A549 (cell line): Measurements from ENCODE around the gene CHIT1. TPM values are rescaled to one million over a fixed set of nuclear protein-coding genes. Genes with fewer than 3 reads are reported as not detected.

Experiments
- ATAC-seq, 2 experiments: fragments of 200-7000 bp in 1 of 2; fragments of >200 bp in 1 of 2; cut with Nextera tagmentation in 1 of 2; cut with Tn5 transposase in 1 of 2; 3 replicates each; pipeline versions ENCODE4 v1.8.0 to v1.9.1; 2018 to 2020; ENCODE audit warnings: mild to moderate bottlenecking in 1 of 2, moderate library complexity in 1 of 2
- CTCF ChIA-PET: fragments of 300-600 bp; sonication (Branson Sonifier 250); formaldehyde crosslinking; extraction: SDS; loops from one replicate; lab custom pipeline; 2021; ENCODE audit warnings: antibody characterized with exemption, inconsistent platforms; lab: Yijun Ruan, JAX
- POLR2A ChIA-PET: fragments of 350-600 bp; formaldehyde crosslinking; extraction: SDS; loops from one replicate; lab custom pipeline; 2021; ENCODE audit warnings: antibody characterized with exemption, inconsistent platforms; lab: Yijun Ruan, JAX
- DNase-seq, 2 experiments: peaks; one replicate each; pipeline versions ENCODE4 v3.0.0 to v3.0.0-alpha.2; 2011 to 2016; ENCODE audit warnings: low read depth in 1 of 2, low spot score in 1 of 2
- FAIRE-seq: peaks from 2 replicates; lab custom pipeline; 2011; peaks lifted over from hg19 to GRCh38; lab: Jason Lieb, UNC
- H3K27ac ChIP-seq, 2 experiments: fragments of >200 bp; sonication (Bioruptor Twin); formaldehyde crosslinking; 3 replicates each; pipeline ENCODE4 v1.5.1; 2016 to 2017
- H3K4me1 ChIP-seq: fragments of >200 bp; sonication (Bioruptor Twin); formaldehyde crosslinking; 3 replicates; pipeline ENCODE4 v1.6.1; 2016
- H3K4me2 ChIP-seq: fragments of >200 bp; sonication (Bioruptor Twin); formaldehyde crosslinking; 3 replicates; pipeline ENCODE4 v1.6.1; 2016
- H3K4me3 ChIP-seq: fragments of >200 bp; sonication (Bioruptor Twin); formaldehyde crosslinking; 3 replicates; pipeline ENCODE4 v1.5.1; 2016
- H3K9me3 ChIP-seq: fragments of >200 bp; sonication (Bioruptor Twin); formaldehyde crosslinking; 3 replicates; pipeline ENCODE4 v1.6.1; 2016
- BHLHE40 ChIP-seq: IDR thresholded peaks from 2 replicates; pipeline ENCODE4 v1.6.1; 2012; ENCODE audit warnings: low read depth, low read length, inconsistent platforms
- CBX8 ChIP-seq: fragments of 200-600 bp; sonication (generic); IDR thresholded peaks from 2 replicates; pipeline ENCODE4 v1.6.1; 2016
- CEBPB ChIP-seq, 2 experiments: fragments of >200 bp in 1 of 2; sonication (Bioruptor Twin) in 1 of 2; formaldehyde crosslinking in 1 of 2; IDR thresholded peaks; 2 replicates each; pipeline ENCODE4 v1.6.1; 2012 to 2016
- CTCF ChIP-seq: fragments of >200 bp; sonication (Bioruptor Twin); formaldehyde crosslinking; IDR thresholded peaks from 3 replicates; pipeline ENCODE4 v1.5.1; 2016
- HEYL ChIP-seq: fragments of 250-450 bp; sonication (Bioruptor Pico); IDR thresholded peaks from 2 replicates; pipeline ENCODE4 v1.8.0; 2021; ENCODE audit warnings: mild to moderate bottlenecking, moderate library complexity
- HOXB13 ChIP-seq: fragments of 250-450 bp; sonication (Bioruptor Pico); IDR thresholded peaks from 2 replicates; pipeline ENCODE4 v1.5.0; 2020; ENCODE audit warnings: low read depth, mild to moderate bottlenecking, moderate library complexity
- HOXB5 ChIP-seq: fragments of 250-450 bp; sonication (Bioruptor Pico); IDR thresholded peaks from 2 replicates; pipeline ENCODE4 v1.5.0; 2020; ENCODE audit warnings: mild to moderate bottlenecking, moderate library complexity
- KDM5A ChIP-seq: fragments of 200-600 bp; sonication (generic); IDR thresholded peaks from 2 replicates; pipeline ENCODE4 v1.6.1; 2016; ENCODE audit warnings: antibody characterized with exemption, mild to moderate bottlenecking
- MAZ ChIP-seq: fragments of 150-350 bp; IDR thresholded peaks from 2 replicates; pipeline ENCODE4 v1.6.1; 2014; ENCODE audit warnings: antibody characterized with exemption, low read depth, low read length, borderline replicate concordance
- MYC ChIP-seq: IDR thresholded peaks from 2 replicates; pipeline ENCODE4 v1.6.1; 2012; ENCODE audit warnings: mild to moderate bottlenecking, inconsistent platforms, low read length, improper control_type of control experiment, borderline replicate concordance
- NPAS2 ChIP-seq: fragments of 250-450 bp; sonication (Bioruptor Pico); IDR thresholded peaks from 2 replicates; pipeline ENCODE4 v1.8.0; 2022; ENCODE audit warnings: mild to moderate bottlenecking, moderate library complexity, borderline replicate concordance
- NR3C1 ChIP-seq: fragments of >200 bp; sonication (Bioruptor Twin); formaldehyde crosslinking; IDR thresholded peaks from 3 replicates; pipeline ENCODE4 v1.6.1; 2017
- RARB ChIP-seq: fragments of 250-450 bp; sonication (Bioruptor Pico); IDR thresholded peaks from 2 replicates; pipeline ENCODE4 v1.8.0; 2021; ENCODE audit warnings: mild to moderate bottlenecking, moderate library complexity
- RFX5 ChIP-seq: fragments of 450-650 bp; IDR thresholded peaks from 2 replicates; pipeline ENCODE4 v1.7.1; 2014; ENCODE audit warnings: antibody characterized with exemption, mild to moderate bottlenecking, moderate library complexity
- TFCP2L1 ChIP-seq: fragments of 250-450 bp; sonication (Bioruptor Pico); IDR thresholded peaks from 2 replicates; pipeline ENCODE4 v1.5.0; 2021; ENCODE audit warnings: mild to moderate bottlenecking
- ZNF302 ChIP-seq: fragments of 250-450 bp; sonication (Bioruptor Pico); IDR thresholded peaks from 2 replicates; pipeline ENCODE4 v1.9.0; 2021; ENCODE audit warnings: inconsistent platforms, mild to moderate bottlenecking, moderate library complexity
- ZSCAN20 ChIP-seq: fragments of 250-450 bp; sonication (Bioruptor Pico); IDR thresholded peaks from 2 replicates; pipeline ENCODE4 v1.8.0; 2022; ENCODE audit warnings: mild to moderate bottlenecking, moderate library complexity
- WGBS: methylation state at CpG from one replicate; pipeline ENCODE4 v1.1.6; 2017; ENCODE audit errors: missing lambda C conversion rate; 5-methylcytosine and 5-hydroxymethylcytosine counted together
- polyA plus RNA-seq, 4 experiments: library from polyadenylated mRNA; depleted of rRNA in 3 of 4; stranded (reverse); fragments of >200 nt; fragmentation: RNase III in 1 of 4; extraction: RNeasy Plus Mini Kit Qiagen cat#74134 plus additional on column Dnase treatment in 1 of 4; gene quantifications; 2 replicates in 3 of 4; 3 replicates in 1 of 4; pipeline ENCODE4 v1.2.3, GENCODE V29; 2011 to 2017
- TF ChIP-seq, protein P1 (sequence below): IDR thresholded peaks from 2 replicates; pipeline ENCODE4 v1.6.1; 2012
- TF ChIP-seq, protein P2 (sequence below): fragments of 250-450 bp; sonication (Bioruptor Pico); IDR thresholded peaks from 2 replicates; pipeline ENCODE4 v1.5.0; 2021; ENCODE audit warnings: mild to moderate bottlenecking, moderate library complexity, borderline replicate concordance
- TF ChIP-seq, protein P3 (sequence below): fragments of >200 bp; sonication (Bioruptor Twin); formaldehyde crosslinking; IDR thresholded peaks from 3 replicates; pipeline ENCODE4 v1.6.1; 2016
- TF ChIP-seq, protein P4 (sequence below): IDR thresholded peaks from 2 replicates; pipeline ENCODE4 v1.6.1; 2012; ENCODE audit warnings: low read depth, borderline replicate concordance

CHIT1 gene
- polyA plus RNA-seq, 2 of the 4 experiments (the other 2 are of a cell fraction), result not detected

GRCh38 chr1:203210350-203210749 lies 19.1 kb downstream of the CHIT1 start:
- ChIA-PET CTCF (interaction anchor here (0.8 to 14.7 kb wide), 8 partner anchors 11 to 172 kb away, joined by 3 to 452 read pairs (median 4); partner anchors contain the start of gene PPFIA4), POLR2A (no interaction called here)
- TF ChIP-seq, protein P1, sequence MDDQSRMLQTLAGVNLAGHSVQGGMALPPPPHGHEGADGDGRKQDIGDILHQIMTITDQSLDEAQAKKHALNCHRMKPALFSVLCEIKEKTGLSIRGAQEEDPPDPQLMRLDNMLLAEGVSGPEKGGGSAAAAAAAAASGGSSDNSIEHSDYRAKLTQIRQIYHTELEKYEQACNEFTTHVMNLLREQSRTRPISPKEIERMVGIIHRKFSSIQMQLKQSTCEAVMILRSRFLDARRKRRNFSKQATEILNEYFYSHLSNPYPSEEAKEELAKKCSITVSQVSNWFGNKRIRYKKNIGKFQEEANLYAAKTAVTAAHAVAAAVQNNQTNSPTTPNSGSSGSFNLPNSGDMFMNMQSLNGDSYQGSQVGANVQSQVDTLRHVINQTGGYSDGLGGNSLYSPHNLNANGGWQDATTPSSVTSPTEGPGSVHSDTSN, result no peak
- TF ChIP-seq CBX8, result no peak
- no peak for FAIRE-seq
- H3K9me3 ChIP-seq, result no peaks in the 10 kb centered on the region
- no peak for DNase-seq
- no peaks in the 10 kb centered on the region for H3K4me1 ChIP-seq
- no peak for ATAC-seq
- no peak overlapping the region for H3K4me2 ChIP-seq
- H3K4me3 ChIP-seq, result no peak overlapping the region
- H3K27ac ChIP-seq, result no peak overlapping the region

GRCh38 chr1:203208181-203208580 lies 21.3 kb downstream of the CHIT1 start:
- ChIA-PET CTCF (interaction anchor here (0.8 to 7.5 kb wide), 8 partner anchors 8 to 169 kb away, joined by 3 to 84 read pairs (median 4); no protein-coding TSS in a partner anchor), POLR2A (no interaction called here)
- 3% methylated on average over 1 of the region's 1 CpG for WGBS
- no peak for DNase-seq
- Histone ChIP-seq H3K9me3 (no peaks in the 10 kb centered on the region), H3K4me3 (no peak overlapping the region), H3K4me1 (no peaks in the 10 kb centered on the region), H3K4me2 (no peak overlapping the region), H3K27ac (no peak overlapping the region)
- ATAC-seq, result no peak
- TF ChIP-seq TFCP2L1 (CRISPR knock-in tag), result no peak
- TF ChIP-seq, protein P2, sequence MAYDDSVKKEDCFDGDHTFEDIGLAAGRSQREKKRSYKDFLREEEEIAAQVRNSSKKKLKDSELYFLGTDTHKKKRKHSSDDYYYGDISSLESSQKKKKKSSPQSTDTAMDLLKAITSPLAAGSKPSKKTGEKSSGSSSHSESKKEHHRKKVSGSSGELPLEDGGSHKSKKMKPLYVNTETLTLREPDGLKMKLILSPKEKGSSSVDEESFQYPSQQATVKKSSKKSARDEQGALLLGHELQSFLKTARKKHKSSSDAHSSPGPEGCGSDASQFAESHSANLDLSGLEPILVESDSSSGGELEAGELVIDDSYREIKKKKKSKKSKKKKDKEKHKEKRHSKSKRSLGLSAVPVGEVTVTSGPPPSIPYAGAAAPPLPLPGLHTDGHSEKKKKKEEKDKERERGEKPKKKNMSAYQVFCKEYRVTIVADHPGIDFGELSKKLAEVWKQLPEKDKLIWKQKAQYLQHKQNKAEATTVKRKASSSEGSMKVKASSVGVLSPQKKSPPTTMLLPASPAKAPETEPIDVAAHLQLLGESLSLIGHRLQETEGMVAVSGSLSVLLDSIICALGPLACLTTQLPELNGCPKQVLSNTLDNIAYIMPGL, result no peak
- no peak for TF ChIP-seq HOXB5 (CRISPR knock-in tag)
- TF ChIP-seq ZSCAN20, result no peak
- TF ChIP-seq, protein P3, sequence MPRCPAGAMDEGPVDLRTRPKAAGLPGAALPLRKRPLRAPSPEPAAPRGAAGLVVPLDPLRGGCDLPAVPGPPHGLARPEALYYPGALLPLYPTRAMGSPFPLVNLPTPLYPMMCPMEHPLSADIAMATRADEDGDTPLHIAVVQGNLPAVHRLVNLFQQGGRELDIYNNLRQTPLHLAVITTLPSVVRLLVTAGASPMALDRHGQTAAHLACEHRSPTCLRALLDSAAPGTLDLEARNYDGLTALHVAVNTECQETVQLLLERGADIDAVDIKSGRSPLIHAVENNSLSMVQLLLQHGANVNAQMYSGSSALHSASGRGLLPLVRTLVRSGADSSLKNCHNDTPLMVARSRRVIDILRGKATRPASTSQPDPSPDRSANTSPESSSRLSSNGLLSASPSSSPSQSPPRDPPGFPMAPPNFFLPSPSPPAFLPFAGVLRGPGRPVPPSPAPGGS, result no peak
- TF ChIP-seq KDM5A, result no peak
- no peak for FAIRE-seq

DNA sequence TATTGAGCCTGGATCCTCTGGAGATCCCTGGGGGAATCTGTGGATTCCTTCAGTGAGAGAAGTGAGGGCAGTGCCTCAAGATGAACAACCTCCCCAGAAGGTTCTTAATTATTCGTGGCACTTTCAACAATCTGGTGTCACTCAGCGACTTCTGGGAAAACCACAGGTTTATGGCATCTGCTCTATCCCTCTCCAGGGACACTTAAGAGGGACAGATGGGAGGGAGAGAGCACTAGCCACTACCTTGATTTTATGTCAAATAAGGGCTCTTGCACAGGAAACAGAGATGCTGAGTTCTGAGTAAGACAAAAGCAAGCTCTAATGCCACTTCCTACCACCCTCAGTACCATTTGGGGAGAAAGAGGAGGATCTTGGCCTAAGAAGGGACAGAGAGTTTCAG lies 21.7 kb downstream of the CHIT1 start:
- no peak overlapping the region for H3K4me3 ChIP-seq
- DNase-seq, result no peak
- FAIRE-seq, result no peak
- no peaks in the 10 kb centered on the region for H3K4me1 ChIP-seq
- no peak overlapping the region for H3K4me2 ChIP-seq
- whole genome bisulfite sequencing, result 17% methylated on average over 2 of the region's 2 CpGs
- ChIA-PET CTCF (interaction anchor here (0.8 to 7.5 kb wide), 7 partner anchors 8 to 169 kb away, joined by 3 to 84 read pairs (median 5); no protein-coding TSS in a partner anchor), POLR2A (no interaction called here)
- no peaks in the 10 kb centered on the region for H3K9me3 ChIP-seq
- no peak for ATAC-seq
- TF ChIP-seq RFX5, result no peak
- no peak for TF ChIP-seq CEBPB (IDR thresholded peaks at IDR 0.05)
- TF ChIP-seq BHLHE40, result no peak
- TF ChIP-seq, protein P1, result no peak
- no peak for TF ChIP-seq RARB
- no peak for TF ChIP-seq HOXB13 (CRISPR knock-in tag)
- no peak for TF ChIP-seq NPAS2 (CRISPR knock-in tag)
- TF ChIP-seq MYC, result no peak
- no peak for TF ChIP-seq TFCP2L1 (CRISPR knock-in tag)
- no peak for TF ChIP-seq KDM5A
- no peak for TF ChIP-seq HEYL (CRISPR knock-in tag)
- no peak for TF ChIP-seq ZNF302
- no peak for TF ChIP-seq MAZ
- TF ChIP-seq NR3C1, result no peak
- TF ChIP-seq, protein P4, sequence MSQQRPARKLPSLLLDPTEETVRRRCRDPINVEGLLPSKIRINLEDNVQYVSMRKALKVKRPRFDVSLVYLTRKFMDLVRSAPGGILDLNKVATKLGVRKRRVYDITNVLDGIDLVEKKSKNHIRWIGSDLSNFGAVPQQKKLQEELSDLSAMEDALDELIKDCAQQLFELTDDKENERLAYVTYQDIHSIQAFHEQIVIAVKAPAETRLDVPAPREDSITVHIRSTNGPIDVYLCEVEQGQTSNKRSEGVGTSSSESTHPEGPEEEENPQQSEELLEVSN, result no peak
- no peak for TF ChIP-seq CTCF
- H3K27ac ChIP-seq, result no peak overlapping the region
